Measurements from ENCODE around the gene HAUS7. TPM values are rescaled to one million over a fixed set of nuclear protein-coding genes. Genes with fewer than 3 reads are reported as not detected.

HAUS7 gene
- polyA plus RNA-seq, 5 donors: 27.1 to 45.0 (median 36.5) TPM

DNA sequence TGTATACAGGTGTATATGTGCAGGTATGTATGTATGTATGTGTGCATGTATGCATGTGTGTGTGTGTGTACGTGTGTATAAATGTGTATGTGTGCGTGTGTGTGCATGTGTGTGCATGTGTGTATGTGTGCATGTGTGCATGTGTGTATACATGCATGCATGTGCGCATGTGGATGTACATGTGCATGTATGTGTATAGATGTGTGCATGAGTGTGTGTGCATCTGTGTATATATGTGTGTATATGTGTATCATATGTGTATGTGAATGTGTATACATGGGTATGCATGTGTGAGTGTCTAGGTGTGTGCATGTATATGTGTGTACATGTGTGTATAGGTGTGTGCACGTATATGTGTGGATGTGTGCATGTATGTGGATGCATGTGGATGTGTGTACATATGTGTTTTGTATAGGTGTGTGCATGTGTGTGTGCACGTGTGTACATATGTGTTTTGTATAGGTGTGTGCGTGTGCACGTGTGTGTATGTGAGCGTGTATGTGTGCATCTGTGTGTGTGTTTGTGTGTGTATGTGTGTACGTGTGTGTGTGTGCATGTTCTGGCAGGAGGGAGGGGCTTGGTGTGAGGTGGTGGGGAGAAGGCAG is 30.4 kb upstream of the HAUS7 start:
- no peak for DNase-seq

DNA sequence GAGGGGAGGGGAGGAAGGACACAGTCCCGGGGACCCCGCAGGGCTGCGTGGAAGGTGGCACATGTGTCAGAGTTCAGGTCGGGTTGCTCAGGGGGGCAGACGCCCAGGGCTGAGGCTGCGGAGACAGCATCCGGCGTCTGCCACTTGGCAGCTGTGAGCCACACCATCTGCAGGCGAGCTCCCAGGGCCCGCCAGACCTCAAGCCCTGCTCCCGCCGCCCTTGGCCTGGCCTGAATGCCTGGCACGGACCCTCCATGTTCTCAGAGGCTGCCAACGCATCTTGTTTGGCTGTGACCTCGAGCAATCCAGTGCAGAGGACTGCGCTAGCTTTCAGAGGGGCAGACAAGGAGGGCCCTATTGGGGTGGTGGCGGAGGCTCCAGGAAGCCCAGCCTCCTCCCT is 29.5 kb upstream of the HAUS7 start:
- DNase-seq: no peak

GRCh38 chrX:153499341-153499740 is 29.0 kb upstream of the HAUS7 start:
- DNase-seq: no peak

DNA sequence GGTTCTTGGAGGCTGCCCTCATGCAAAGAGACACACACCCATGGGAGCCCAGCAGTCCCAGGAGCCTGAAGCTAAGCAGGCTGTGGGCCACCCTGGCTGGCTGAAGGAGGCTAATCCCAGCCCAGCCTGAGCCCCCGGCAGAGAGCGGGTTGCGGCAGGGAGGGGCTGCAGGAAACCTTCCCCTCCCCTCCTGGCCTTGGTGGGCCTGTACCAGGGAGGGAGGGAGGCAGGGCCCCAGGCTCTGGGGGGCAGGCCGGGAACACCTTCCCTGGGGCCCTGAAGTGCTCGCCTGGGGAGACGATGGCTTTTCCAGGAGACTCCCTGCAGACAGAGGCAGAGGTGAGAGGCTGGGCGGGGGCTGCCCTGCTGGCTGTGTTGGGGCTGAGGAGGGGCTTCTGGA is 28.1 kb upstream of the HAUS7 start:
- no peak for DNase-seq

DNA sequence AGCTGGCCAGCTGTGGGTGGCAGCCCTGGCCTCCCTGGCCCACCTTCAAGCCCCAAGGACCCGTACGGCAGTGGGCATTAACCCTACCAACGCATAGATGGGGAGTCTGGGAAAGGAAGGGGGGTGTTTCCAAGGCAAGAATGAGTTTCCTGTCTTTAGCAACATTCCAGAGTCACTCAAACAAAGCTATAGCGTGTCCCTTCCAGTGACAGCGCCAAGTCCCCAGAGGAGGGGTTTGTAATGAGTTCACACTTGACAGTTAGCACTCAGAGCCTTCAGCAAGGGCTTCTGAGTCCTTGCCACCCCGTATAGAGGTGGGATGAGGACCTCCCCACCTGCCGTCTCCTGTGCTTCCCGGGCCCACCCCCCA is 26.2 kb upstream of the HAUS7 start:
- no peak for DNase-seq

GRCh38 chrX:153495903-153496589 is 25.7 kb upstream of the HAUS7 start:
- DNase-seq: no peak

DNA sequence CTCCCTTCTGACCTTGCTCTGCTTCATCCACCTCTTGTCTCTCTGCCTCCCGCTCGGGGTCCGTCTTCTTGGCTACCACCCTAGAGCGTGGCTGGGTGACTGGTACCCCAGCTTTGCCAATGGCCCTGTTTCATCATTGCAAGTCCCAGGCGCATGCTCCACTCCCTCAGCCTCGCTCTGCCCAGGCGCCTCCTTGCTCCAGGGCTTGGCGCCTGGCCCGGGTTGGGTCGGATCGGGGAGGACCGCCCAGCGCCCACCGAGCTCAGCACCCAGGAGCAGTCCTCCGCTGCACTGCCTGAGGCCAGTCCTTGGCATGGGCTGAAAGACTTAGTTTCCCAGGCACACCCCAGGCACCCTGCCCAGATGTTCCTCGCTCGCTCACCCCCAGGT is 25.0 kb upstream of the HAUS7 start:
- DNase-seq: peak in 1 of 2 donors; percentile 50

DNA sequence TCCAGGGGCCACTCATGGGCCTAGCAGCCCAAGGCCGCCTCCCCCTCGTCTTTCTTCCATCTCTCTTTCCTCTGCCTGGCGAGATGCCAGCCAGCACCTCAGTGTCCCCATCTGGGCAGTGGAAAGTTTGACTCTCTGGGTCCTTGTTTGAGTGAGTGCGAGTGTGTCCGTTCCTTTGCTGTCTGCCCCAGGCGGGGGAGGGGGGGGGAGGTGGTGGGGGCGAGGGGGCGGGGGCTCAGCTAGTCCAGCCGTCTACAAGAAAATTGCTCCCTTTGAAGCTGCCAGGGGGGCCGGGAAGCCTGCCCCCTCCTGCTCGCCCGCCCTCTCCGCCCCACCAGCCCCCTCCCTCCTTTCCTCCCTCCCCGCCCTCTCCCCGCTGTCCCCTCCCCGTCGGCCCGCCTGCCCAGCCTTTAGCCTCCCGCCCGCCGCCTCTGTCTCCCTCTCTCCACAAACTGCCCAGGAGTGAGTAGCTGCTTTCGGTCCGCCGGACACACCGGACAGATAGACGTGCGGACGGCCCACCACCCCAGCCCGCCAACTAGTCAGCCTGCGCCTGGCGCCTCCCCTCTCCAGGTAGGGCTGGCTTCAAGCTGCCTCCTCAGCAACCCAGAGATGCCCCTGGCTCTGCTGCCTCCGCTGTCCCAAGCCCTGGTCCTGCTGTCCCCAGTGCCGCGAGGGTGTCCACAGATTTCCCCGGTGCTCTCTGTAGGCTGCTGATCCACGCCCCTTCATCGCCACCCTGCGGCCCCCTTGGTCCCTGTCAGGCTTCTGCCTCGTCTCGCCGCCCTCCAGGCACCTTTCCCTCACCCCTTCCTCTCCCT is 24.4 kb upstream of the HAUS7 start, which contains the start of gene BGN:
TSS of gene BGN (plus strand) at position 440 of the 821 bp plus-strand sequence. CDS start 9,652 bp downstream, outside the sequence.
- DNase-seq: peak in 1 of 2 donors; percentile 48

DNA sequence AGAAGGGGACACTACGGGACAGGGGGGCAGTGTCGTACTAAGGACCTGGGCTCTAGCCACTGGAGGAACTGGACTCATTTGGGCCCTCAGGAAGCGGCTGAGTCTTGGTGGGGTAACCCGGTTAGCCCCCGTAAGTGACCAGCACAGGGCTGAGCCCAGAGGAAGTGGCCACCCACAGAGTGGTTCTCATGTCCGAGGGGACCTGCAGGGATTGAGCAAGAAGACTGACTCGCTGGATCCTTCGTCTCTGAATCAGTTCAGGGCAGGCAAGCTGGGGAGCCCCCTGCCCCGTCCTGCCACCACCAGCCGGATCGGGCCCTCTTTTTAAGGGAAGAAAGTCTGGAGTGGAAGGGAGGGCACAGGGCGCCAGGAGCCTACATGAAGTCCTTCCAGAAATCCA is 23.7 kb upstream of the HAUS7 start:
- no peak for DNase-seq

- DNase-seq: no peak
Observed at GRCh38 chrX:153493085-153493484, 22.7 kb upstream of the HAUS7 start.

DNA sequence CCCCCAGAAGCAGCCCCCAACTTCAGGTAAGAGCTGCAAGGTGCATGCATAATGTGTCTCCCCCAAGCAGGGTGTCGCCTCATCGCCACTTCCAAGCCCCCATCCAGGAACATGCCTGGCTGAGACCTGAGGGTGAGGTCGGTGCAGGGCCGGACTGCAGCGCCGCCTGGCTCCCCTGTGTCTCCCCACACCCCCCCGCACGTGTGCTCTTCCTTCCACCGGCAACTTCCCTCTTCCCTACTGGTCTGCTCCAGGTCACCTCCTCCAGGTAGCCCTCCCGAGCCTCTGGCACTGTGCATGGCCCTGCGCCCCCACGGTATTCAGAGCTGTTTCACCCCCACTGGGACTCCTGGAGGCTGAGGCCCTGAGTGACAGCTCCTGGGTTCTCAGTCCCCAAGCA is 22.2 kb upstream of the HAUS7 start:
- DNase-seq: no peak

- no peak for DNase-seq
Observed at GRCh38 chrX:153491918-153492317, 21.5 kb upstream of the HAUS7 start.

GRCh38 chrX:153491351-153491914 is 21.1 kb upstream of the HAUS7 start:
- no peak for DNase-seq

GRCh38 chrX:153490217-153490930 is 20.0 kb upstream of the HAUS7 start:
- no peak for DNase-seq

- DNase-seq: peak in 1 of 2 donors; percentile 42
Observed at GRCh38 chrX:153488231-153488914, 18.0 kb upstream of the HAUS7 start.

DNA sequence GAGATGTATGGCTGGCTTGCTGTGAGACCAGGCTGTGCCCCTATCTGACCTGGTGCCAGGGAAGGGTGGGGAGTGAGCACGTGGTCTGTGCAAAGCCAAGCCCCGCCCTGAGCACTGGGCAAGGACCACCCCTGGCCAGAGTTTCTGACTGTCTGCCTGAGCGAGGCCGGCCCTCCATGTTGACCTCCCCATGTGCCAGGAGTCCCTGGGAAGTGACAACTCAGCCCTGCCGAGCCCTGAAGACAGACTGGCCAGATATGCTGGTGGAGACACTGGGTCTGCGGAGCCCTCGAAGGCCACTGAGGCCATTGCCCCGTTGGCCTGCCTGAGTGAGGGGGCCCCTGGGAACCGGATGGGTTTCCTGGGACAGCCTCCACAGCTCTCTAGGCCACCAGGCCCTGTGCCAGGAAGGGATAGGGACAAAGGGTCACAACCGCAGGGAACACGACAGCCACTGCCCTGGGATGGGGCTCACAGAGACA is 17.3 kb upstream of the HAUS7 start:
- no peak for DNase-seq

DNA sequence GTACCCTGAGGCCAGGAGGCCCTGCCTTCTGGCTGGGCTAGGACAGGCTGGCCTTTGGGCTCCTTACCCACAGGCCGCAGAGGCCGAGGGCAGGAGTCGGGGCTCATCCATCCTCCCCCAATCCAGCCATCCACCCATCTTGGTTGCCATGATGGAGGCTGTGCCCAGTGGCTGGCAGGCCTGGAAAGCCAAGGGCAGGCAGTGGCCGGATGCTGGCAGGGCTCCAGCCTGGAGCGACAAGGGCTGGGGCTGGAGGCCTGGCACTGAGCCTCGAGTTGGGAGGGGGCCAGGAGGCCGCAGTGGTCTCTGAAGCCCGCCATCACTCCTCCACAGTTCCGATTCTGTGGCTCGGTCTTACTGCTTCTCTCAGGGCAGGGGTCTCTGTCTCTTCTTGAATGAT is 15.8 kb upstream of the HAUS7 start:
- DNase-seq: no peak

- DNase-seq: no peak
Observed at GRCh38 chrX:153485396-153486080, 15.2 kb upstream of the HAUS7 start.

DNA sequence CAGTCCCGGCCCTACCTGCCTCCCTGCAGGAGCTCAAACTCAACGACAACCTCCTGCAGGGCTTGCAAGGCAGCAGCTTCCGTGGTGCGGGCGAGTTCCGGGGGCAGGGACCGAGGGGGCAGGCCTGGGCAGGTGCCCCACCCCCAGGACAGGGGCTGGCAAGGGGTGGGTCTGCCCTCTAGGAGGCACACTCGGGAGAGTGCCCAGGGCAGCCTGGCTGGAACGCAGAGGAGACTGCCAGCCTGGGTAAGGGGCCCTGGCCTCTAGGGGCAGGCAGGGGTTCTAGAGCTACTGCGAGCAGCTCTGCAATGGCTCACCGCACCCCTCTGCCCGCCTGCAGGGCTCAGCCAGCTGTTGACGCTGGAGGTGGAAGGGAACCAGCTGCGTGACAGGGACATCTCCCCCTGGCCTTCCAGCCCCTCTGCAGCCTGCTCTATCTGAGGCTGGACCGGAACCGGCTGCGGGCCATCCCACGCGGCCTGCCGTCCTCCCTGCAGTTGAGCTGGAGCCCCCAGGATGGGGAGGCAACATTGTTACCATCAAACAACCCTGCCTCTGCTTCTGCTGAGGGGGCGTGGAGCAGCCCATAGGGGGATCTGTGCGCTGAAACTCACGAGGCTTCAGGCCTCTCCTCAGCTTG is 12.1 kb upstream of the HAUS7 start:
- DNase-seq: no peak

DNA sequence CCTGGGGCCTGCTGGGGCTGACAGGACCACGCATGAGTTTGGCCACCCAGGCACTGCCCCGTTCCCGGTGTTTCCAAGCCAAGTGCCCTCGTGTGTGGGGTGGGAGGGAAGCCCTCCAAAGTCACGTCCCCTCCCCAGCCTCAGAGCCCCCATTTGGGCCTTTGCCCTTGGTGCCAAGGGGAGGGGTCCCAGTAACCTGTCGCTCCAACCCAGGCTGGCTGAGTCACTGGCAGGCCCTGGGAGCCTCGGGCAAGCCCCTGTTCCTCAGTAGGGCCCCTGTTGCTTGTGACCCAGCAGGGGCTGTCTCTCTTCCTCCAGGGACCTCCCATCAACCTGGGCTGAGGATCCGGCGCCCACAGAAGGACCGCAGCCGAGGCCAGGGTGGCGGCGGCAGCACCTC is 10.7 kb upstream of the HAUS7 start:
- DNase-seq: no peak
